Hepatocyte (in vitro differentiated cells): ENCODE measurements around the gene IKZF3. TPM values are rescaled to one million over a fixed set of nuclear protein-coding genes. Genes with fewer than 3 reads are reported as not detected.

Experiments
- DNase-seq: peaks from one replicate; pipeline ENCODE4 v3.0.0-alpha.2; 2016; ENCODE audit warnings: low spot score
- H2AFZ ChIP-seq: fragments of 200-600 bp; sonication (generic); 2 replicates; pipeline ENCODE4 v1.6.0; 2016; ENCODE audit warnings: antibody characterized with exemption, mild to moderate bottlenecking
- H3K27ac ChIP-seq: fragments of 200-600 bp; sonication (generic); 2 replicates; pipeline ENCODE4 v1.5.1; 2016; ENCODE audit warnings: mild to moderate bottlenecking
- H3K27me3 ChIP-seq: fragments of 200-600 bp; sonication (generic); 2 replicates; pipeline ENCODE4 v1.6.1; 2016
- H3K36me3 ChIP-seq: fragments of 200-600 bp; sonication (generic); replicated peaks from 2 replicates; pipeline ENCODE4 v1.5.1; 2016; ENCODE audit warnings: low read depth; ENCODE audit not compliant: insufficient read depth
- H3K4me1 ChIP-seq: fragments of 200-600 bp; sonication (generic); 2 replicates; pipeline ENCODE4 v1.5.1; 2016; ENCODE audit warnings: mild to moderate bottlenecking, moderate library complexity; ENCODE audit not compliant: insufficient read depth
- H3K4me2 ChIP-seq: fragments of 200-600 bp; sonication (generic); 2 replicates; pipeline ENCODE4 v1.6.0; 2016
- H3K4me3 ChIP-seq: fragments of 200-600 bp; sonication (generic); 2 replicates; pipeline ENCODE4 v1.5.1; 2016; ENCODE audit warnings: mild to moderate bottlenecking
- H3K79me2 ChIP-seq: fragments of 200-600 bp; sonication (generic); 2 replicates; pipeline ENCODE4 v1.6.0; 2017; ENCODE audit warnings: mild to moderate bottlenecking
- H3K9me2 ChIP-seq: fragments of 200-600 bp; sonication (generic); replicated peaks from 2 replicates; pipeline ENCODE4 v1.6.0; 2017; ENCODE audit warnings: mild to moderate bottlenecking; ENCODE audit not compliant: insufficient read depth
- H3K9me3 ChIP-seq: fragments of 200-600 bp; sonication (generic); 2 replicates; pipeline ENCODE4 v1.5.1; 2016; ENCODE audit warnings: low read depth, mild to moderate bottlenecking
- H4K20me1 ChIP-seq: fragments of 200-600 bp; sonication (generic); 2 replicates; pipeline ENCODE4 v1.6.0; 2016; ENCODE audit warnings: mild to moderate bottlenecking; ENCODE audit not compliant: insufficient read depth, poor library complexity, severe bottlenecking
- CTCF ChIP-seq: fragments of 200-600 bp; sonication (generic); IDR thresholded peaks from 2 replicates; pipeline ENCODE4 v1.5.1; 2016; ENCODE audit warnings: antibody characterized with exemption, mild to moderate bottlenecking; ENCODE audit not compliant: poor library complexity
- EZH2 ChIP-seq: fragments of 200-600 bp; sonication (generic); IDR thresholded peaks from 2 replicates; pipeline ENCODE4 v1.6.1; 2016; ENCODE audit warnings: antibody characterized with exemption, mild to moderate bottlenecking, borderline replicate concordance
- EZH2phosphoT487 ChIP-seq: fragments of 200-600 bp; sonication (generic); IDR thresholded peaks from one replicate; pipeline ENCODE4 v1.6.1; 2018; ENCODE audit warnings: antibody characterized with exemption, mild to moderate bottlenecking, low read depth, moderate library complexity; ENCODE audit not compliant: unreplicated experiment, severe bottlenecking
- WGBS: methylation state at CpG from one replicate; pipeline ENCODE4 v1.1.6; 2016; ENCODE audit warnings: low lambda C conversion rate; ENCODE audit errors: missing lambda C conversion rate; 5-methylcytosine and 5-hydroxymethylcytosine counted together
- polyA plus RNA-seq: library from polyadenylated mRNA; unstranded; fragments of >200 nt; fragmentation: Nextera tagmentation; extraction: Ambion mirVana; gene quantifications from 2 replicates; pipeline ENCODE4 v1.2.1, GENCODE V29; 2016
- total RNA-seq: library from RNA; depleted of rRNA; stranded (reverse); fragments of >200 nt; gene quantifications from 2 replicates; pipeline ENCODE4 v1.2.3, GENCODE V29; 2014

Gene IKZF3
- total and polyA plus RNA-seq, 2 experiments from 2014 or later: under 0.01 TPM; not detected in 1

- no peaks in the 10 kb centered on the region for H3K9me3 ChIP-seq
- H3K9me2 ChIP-seq: no peaks in the 10 kb centered on the region
- H3K79me2 ChIP-seq: no peaks in the 10 kb centered on the region
- no peak overlapping the region for H3K27ac ChIP-seq
- no peak overlapping the region for H3K4me2 ChIP-seq
- no peaks in the 10 kb centered on the region for H3K27me3 ChIP-seq
- no peak for TF ChIP-seq EZH2phosphoT487
- no peak for TF ChIP-seq EZH2
- TF ChIP-seq CTCF: no peak
- peaks cover 6% of the 10 kb centered on the region for H3K4me1 ChIP-seq
- no peaks in the 10 kb centered on the region for H3K36me3 ChIP-seq
- no peak overlapping the region for H2AFZ ChIP-seq
- H3K4me3 ChIP-seq: no peak overlapping the region
- WGBS: 84% methylated on average over 12 of the region's 12 CpGs
- DNase-seq: no peak
- no peaks in the 10 kb centered on the region for H4K20me1 ChIP-seq
Measured at GRCh38 chr17:39757931-39758873, 105.9 kb downstream of the IKZF3 start.

GRCh38 chr17:39757176-39757662, 106.9 kb downstream of the IKZF3 start:
- H3K4me3 ChIP-seq: no peak overlapping the region
- H3K36me3 ChIP-seq: no peaks in the 10 kb centered on the region
- H3K9me3 ChIP-seq: no peaks in the 10 kb centered on the region
- no peaks in the 10 kb centered on the region for H3K79me2 ChIP-seq
- H2AFZ ChIP-seq: no peak overlapping the region
- 88% methylated on average over 4 of the region's 4 CpGs for WGBS
- no peak overlapping the region for H3K27ac ChIP-seq
- H4K20me1 ChIP-seq: no peaks in the 10 kb centered on the region
- H3K4me1 ChIP-seq: peaks cover 6% of the 10 kb centered on the region
- no peak overlapping the region for H3K4me2 ChIP-seq
- H3K9me2 ChIP-seq: no peaks in the 10 kb centered on the region
- TF ChIP-seq EZH2phosphoT487: no peak
- no peak for TF ChIP-seq EZH2
- TF ChIP-seq CTCF: no peak
- no peak for DNase-seq
- H3K27me3 ChIP-seq: no peaks in the 10 kb centered on the region

- TF ChIP-seq CTCF (no peak), EZH2phosphoT487 (no peak), EZH2 (no peak)
- Histone ChIP-seq H3K4me1 (peaks cover 6% of the 10 kb centered on the region), H3K27ac (no peak overlapping the region), H3K27me3 (no peaks in the 10 kb centered on the region), H3K9me3 (no peaks in the 10 kb centered on the region), H3K4me2 (no peak overlapping the region), H3K79me2 (no peaks in the 10 kb centered on the region), H4K20me1 (no peaks in the 10 kb centered on the region), H2AFZ (no peak overlapping the region), H3K36me3 (no peaks in the 10 kb centered on the region), H3K9me2 (no peaks in the 10 kb centered on the region), H3K4me3 (no peak overlapping the region)
- 77% methylated on average over 7 of the region's 7 CpGs for WGBS
- no peak for DNase-seq
Measured at GRCh38 chr17:39756380-39757079, 107.6 kb downstream of the IKZF3 start.
